ENCODE measurements around the gene TMEM80.

Gene TMEM80

GRCh38 chr11:746289-747157, 50.9 kb downstream of the TMEM80 start:
- peak; percentile 46 to 68 (median 51) for DNase-seq

GRCh38 chr11:747158-748006, 51.8 kb downstream of the TMEM80 start, which contains the start of gene TALDO1:
Gene TALDO1, plus strand, starts transcription at chr11:747464. Its CDS starts 18 bp downstream, at chr11:747482.
- DNase-seq = peak; percentile 92 to 98 (median 96)

GRCh38 chr11:748007-748359, 52.4 kb downstream of the TMEM80 start:
- peak; percentile 46 to 70 (median 60) for DNase-seq

GRCh38 chr11:749731-750130, 54.1 kb downstream of the TMEM80 start:
- DNase-seq = peak; percentile 58 to 85 (median 82)
